Measurements from ENCODE around the gene MAPRE2.

MAPRE2 gene

GRCh38 chr18:35040988-35041814 lies at the start of gene MAPRE2:
Gene MAPRE2 (plus strand): TSS chr18:35041413. CDS start chr18:35041540, 127 bp downstream.
- peak within 1 kb of the TSS; percentile 26 for H3K4me3 ChIP-seq (ENCODE audit: low read length)
- H3K36me3 ChIP-seq (ENCODE audit: control insufficient read depth, insufficient read depth, low read length): no peaks in the 10 kb centered on the region
- no peaks in the 10 kb centered on the region for H3K9me3 ChIP-seq (ENCODE audit: control insufficient read depth, low read length)
- H3K4me1 ChIP-seq (ENCODE audit: control insufficient read depth, insufficient read depth, low read length): peaks cover 23% of the 10 kb centered on the region
- peak within 1 kb of the TSS; percentile 11 for H3K9ac ChIP-seq (ENCODE audit: low read length)
- peaks cover 3% of the 10 kb centered on the region for H3K27me3 ChIP-seq (ENCODE audit: control insufficient read depth, insufficient read depth, low read length)

GRCh38 chr18:34991561-34991960 lies 49.7 kb upstream of the MAPRE2 start:
- Histone ChIP-seq H3K27me3 (ENCODE audit: control insufficient read depth, insufficient read depth, low read length) (no peaks in the 10 kb centered on the region), H3K9me3 (ENCODE audit: control insufficient read depth, low read length) (no peaks in the 10 kb centered on the region), H3K4me3 (ENCODE audit: low read length) (no peak overlapping the region), H3K36me3 (ENCODE audit: control insufficient read depth, insufficient read depth, low read length) (no peaks in the 10 kb centered on the region), H3K4me1 (ENCODE audit: control insufficient read depth, insufficient read depth, low read length) (no peaks in the 10 kb centered on the region), H3K9ac (ENCODE audit: low read length) (no peak overlapping the region)

GRCh38 chr18:34993289-34993688 lies 47.9 kb upstream of the MAPRE2 start:
- Histone ChIP-seq H3K4me3 (ENCODE audit: low read length) (no peak overlapping the region), H3K36me3 (ENCODE audit: control insufficient read depth, insufficient read depth, low read length) (no peaks in the 10 kb centered on the region), H3K9me3 (ENCODE audit: control insufficient read depth, low read length) (no peaks in the 10 kb centered on the region), H3K4me1 (ENCODE audit: control insufficient read depth, insufficient read depth, low read length) (no peaks in the 10 kb centered on the region), H3K9ac (ENCODE audit: low read length) (no peak overlapping the region), H3K27me3 (ENCODE audit: control insufficient read depth, insufficient read depth, low read length) (no peaks in the 10 kb centered on the region)

DNA sequence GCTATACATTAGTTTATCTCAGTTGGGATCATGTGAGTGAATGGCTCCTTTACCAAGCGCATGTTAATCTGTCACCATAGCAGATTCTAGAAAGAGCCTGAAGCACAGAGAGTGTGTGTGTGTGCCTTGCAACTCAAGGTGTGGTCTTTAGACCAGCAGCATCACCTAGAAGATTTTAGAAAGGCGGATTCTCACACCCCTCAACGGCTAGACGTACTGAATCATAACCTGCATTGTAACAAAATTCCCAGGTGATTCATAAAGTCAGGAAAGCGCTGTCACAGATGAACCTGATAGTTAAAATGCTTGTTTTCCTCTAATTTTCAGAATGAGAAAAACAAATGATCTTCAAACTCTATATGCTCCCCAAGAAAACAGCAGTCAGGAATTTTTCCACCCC lies 45.5 kb upstream of the MAPRE2 start:
- Histone ChIP-seq H3K27me3 (ENCODE audit: control insufficient read depth, insufficient read depth, low read length) (no peaks in the 10 kb centered on the region), H3K4me3 (ENCODE audit: low read length) (no peak overlapping the region), H3K36me3 (ENCODE audit: control insufficient read depth, insufficient read depth, low read length) (no peaks in the 10 kb centered on the region), H3K9ac (ENCODE audit: low read length) (no peak overlapping the region), H3K4me1 (ENCODE audit: control insufficient read depth, insufficient read depth, low read length) (no peaks in the 10 kb centered on the region), H3K9me3 (ENCODE audit: control insufficient read depth, low read length) (no peaks in the 10 kb centered on the region)

GRCh38 chr18:34998661-34999060 lies 42.6 kb upstream of the MAPRE2 start:
- H3K36me3 ChIP-seq (ENCODE audit: control insufficient read depth, insufficient read depth, low read length): no peaks in the 10 kb centered on the region
- no peaks in the 10 kb centered on the region for H3K27me3 ChIP-seq (ENCODE audit: control insufficient read depth, insufficient read depth, low read length)
- H3K9ac ChIP-seq (ENCODE audit: low read length): no peak overlapping the region
- no peak overlapping the region for H3K4me3 ChIP-seq (ENCODE audit: low read length)
- no peaks in the 10 kb centered on the region for H3K4me1 ChIP-seq (ENCODE audit: control insufficient read depth, insufficient read depth, low read length)
- no peaks in the 10 kb centered on the region for H3K9me3 ChIP-seq (ENCODE audit: control insufficient read depth, low read length)

DNA sequence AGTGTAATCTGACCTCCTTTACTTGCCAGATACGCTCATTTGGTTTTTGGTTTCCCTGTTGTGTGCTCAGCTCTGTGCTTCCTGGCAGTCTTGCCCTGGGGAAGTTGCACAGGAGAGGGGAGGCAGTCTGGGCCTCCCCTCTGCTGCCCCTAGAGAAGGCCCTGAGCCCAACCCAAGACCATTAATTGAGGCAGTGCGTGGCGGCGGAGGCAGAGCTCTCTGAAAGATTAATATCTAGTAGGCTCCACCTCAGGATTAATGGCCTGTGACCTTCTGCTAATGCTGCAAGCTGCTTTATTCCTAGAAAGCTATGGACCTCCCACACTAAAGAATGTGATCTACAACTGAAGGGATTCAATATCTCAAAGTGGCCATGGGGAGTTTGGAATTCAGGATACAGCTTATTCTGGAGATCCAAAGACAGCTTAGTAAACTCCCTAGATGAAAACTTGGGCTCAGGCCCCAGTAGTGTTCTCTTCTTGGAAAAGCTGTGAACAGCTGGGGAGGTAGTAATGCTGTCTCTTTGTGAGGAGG lies 41.4 kb upstream of the MAPRE2 start:
- Histone ChIP-seq H3K4me3 (ENCODE audit: low read length) (no peak overlapping the region), H3K4me1 (ENCODE audit: control insufficient read depth, insufficient read depth, low read length) (no peaks in the 10 kb centered on the region), H3K36me3 (ENCODE audit: control insufficient read depth, insufficient read depth, low read length) (no peaks in the 10 kb centered on the region), H3K9ac (ENCODE audit: low read length) (no peak overlapping the region), H3K27me3 (ENCODE audit: control insufficient read depth, insufficient read depth, low read length) (no peaks in the 10 kb centered on the region), H3K9me3 (ENCODE audit: control insufficient read depth, low read length) (no peaks in the 10 kb centered on the region)

GRCh38 chr18:35000457-35000856 lies 40.8 kb upstream of the MAPRE2 start:
- Histone ChIP-seq H3K9ac (ENCODE audit: low read length) (no peak overlapping the region), H3K4me3 (ENCODE audit: low read length) (no peak overlapping the region), H3K27me3 (ENCODE audit: control insufficient read depth, insufficient read depth, low read length) (no peaks in the 10 kb centered on the region), H3K36me3 (ENCODE audit: control insufficient read depth, insufficient read depth, low read length) (no peaks in the 10 kb centered on the region), H3K4me1 (ENCODE audit: control insufficient read depth, insufficient read depth, low read length) (no peaks in the 10 kb centered on the region), H3K9me3 (ENCODE audit: control insufficient read depth, low read length) (no peaks in the 10 kb centered on the region)

- H3K36me3 ChIP-seq (ENCODE audit: control insufficient read depth, insufficient read depth, low read length): no peaks in the 10 kb centered on the region
- no peak overlapping the region for H3K9ac ChIP-seq (ENCODE audit: low read length)
Measured at GRCh38 chr18:35002120-35002519, 39.1 kb upstream of the MAPRE2 start.

GRCh38 chr18:35005963-35006577 lies 35.1 kb upstream of the MAPRE2 start:
- Histone ChIP-seq H3K9ac (ENCODE audit: low read length) (no peak overlapping the region), H3K9me3 (ENCODE audit: control insufficient read depth, low read length) (no peaks in the 10 kb centered on the region), H3K36me3 (ENCODE audit: control insufficient read depth, insufficient read depth, low read length) (no peaks in the 10 kb centered on the region), H3K4me1 (ENCODE audit: control insufficient read depth, insufficient read depth, low read length) (no peaks in the 10 kb centered on the region), H3K4me3 (ENCODE audit: low read length) (no peak overlapping the region), H3K27me3 (ENCODE audit: control insufficient read depth, insufficient read depth, low read length) (no peaks in the 10 kb centered on the region)

More at GRCh38 chr18:35002120-35002519, 39.1 kb upstream of the MAPRE2 start:
- Histone ChIP-seq H3K4me3 (ENCODE audit: low read length) (no peak overlapping the region), H3K4me1 (ENCODE audit: control insufficient read depth, insufficient read depth, low read length) (no peaks in the 10 kb centered on the region), H3K27me3 (ENCODE audit: control insufficient read depth, insufficient read depth, low read length) (no peaks in the 10 kb centered on the region), H3K9me3 (ENCODE audit: control insufficient read depth, low read length) (no peaks in the 10 kb centered on the region)

DNA sequence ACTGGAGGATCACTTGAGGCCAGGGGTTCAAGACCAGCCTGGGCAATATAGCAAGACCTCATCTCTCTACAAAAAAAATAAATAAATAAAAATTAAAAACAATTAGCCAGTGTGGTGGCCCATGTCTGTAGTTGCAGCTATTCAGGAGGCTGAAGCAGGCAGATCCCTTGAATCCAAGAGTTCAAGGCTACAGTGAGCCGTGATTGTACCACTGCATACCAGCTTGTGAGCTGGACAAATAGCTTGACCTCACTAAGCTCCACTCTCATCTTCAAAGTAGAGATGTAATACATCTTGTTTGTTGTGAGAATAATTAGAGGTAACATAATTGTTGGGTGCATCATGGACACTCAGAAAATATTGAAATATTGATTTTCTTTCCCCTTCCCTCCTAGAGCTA lies 31.1 kb upstream of the MAPRE2 start:
- no peaks in the 10 kb centered on the region for H3K27me3 ChIP-seq (ENCODE audit: control insufficient read depth, insufficient read depth, low read length)

DNA sequence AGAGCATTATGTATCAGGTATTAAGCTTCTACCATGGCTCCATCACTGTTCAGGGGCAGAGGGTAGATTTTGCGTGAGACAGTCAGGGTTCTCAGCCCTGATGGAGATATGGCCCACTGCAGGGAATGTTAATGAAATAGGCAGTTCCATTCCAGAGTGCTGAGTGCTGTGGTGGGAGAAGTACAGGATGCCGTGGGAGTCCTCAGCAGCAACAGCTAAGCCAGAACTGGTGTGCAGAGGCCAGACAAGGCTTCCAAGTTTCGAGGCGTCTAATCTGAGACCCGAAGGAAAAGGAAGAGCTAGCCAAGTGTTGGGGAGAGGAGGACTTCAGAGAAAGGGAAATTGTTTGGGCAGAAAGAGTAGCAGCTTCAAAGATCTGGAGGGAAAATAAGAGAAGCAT lies 30.2 kb upstream of the MAPRE2 start:
- Histone ChIP-seq H3K4me1 (ENCODE audit: control insufficient read depth, insufficient read depth, low read length) (no peaks in the 10 kb centered on the region), H3K9me3 (ENCODE audit: control insufficient read depth, low read length) (no peaks in the 10 kb centered on the region), H3K9ac (ENCODE audit: low read length) (no peak overlapping the region), H3K4me3 (ENCODE audit: low read length) (no peak overlapping the region), H3K27me3 (ENCODE audit: control insufficient read depth, insufficient read depth, low read length) (no peaks in the 10 kb centered on the region), H3K36me3 (ENCODE audit: control insufficient read depth, insufficient read depth, low read length) (no peaks in the 10 kb centered on the region)

More for the DNA sequence above, 31.1 kb upstream of the MAPRE2 start:
- Histone ChIP-seq H3K9me3 (ENCODE audit: control insufficient read depth, low read length) (no peaks in the 10 kb centered on the region), H3K9ac (ENCODE audit: low read length) (no peak overlapping the region), H3K36me3 (ENCODE audit: control insufficient read depth, insufficient read depth, low read length) (no peaks in the 10 kb centered on the region), H3K4me3 (ENCODE audit: low read length) (no peak overlapping the region), H3K4me1 (ENCODE audit: control insufficient read depth, insufficient read depth, low read length) (no peaks in the 10 kb centered on the region)

DNA sequence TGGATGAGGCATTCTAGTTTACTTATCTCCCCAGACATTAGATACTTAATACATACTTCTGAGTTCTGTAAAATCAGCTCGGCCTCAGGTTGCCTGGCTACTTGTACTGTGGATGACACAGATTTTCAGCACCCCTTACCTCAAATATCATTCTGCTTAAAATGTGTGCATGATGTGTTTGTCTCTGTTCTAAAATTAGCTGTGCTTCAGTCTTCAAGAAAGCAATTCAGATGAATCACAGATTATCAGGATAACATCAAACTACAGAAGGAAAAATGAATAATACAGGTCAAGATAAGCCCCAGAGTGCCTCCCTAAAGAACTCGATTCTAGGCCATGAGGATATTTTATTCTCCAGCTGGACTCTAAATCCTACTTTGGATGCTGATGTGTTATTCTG lies 21.3 kb upstream of the MAPRE2 start:
- Histone ChIP-seq H3K4me1 (ENCODE audit: control insufficient read depth, insufficient read depth, low read length) (no peaks in the 10 kb centered on the region), H3K27me3 (ENCODE audit: control insufficient read depth, insufficient read depth, low read length) (no peaks in the 10 kb centered on the region), H3K9me3 (ENCODE audit: control insufficient read depth, low read length) (no peaks in the 10 kb centered on the region), H3K4me3 (ENCODE audit: low read length) (no peak overlapping the region), H3K9ac (ENCODE audit: low read length) (no peak overlapping the region), H3K36me3 (ENCODE audit: control insufficient read depth, insufficient read depth, low read length) (no peaks in the 10 kb centered on the region)
